DOHH2 (cell line): ENCODE results near the gene CHPT1.

Experiments used
- EZH2phosphoT487 ChIP-seq: fragments of 200-600 bp; sonication (generic); IDR thresholded peaks from 2 replicates; pipeline ENCODE4 v1.6.1; 2017; ENCODE audit warnings: borderline replicate concordance, mild to moderate bottlenecking, antibody characterized with exemption, low read length, moderate library complexity, mixed read lengths
- TF ChIP-seq, protein P1 (sequence below): fragments of 200-600 bp; sonication (generic); IDR thresholded peaks from one replicate; pipeline ENCODE4 v1.5.1; 2014; ENCODE audit warnings: antibody characterized with exemption, mild to moderate bottlenecking, low read depth, low read length; ENCODE audit not compliant: poor library complexity, severe bottlenecking

DNA sequence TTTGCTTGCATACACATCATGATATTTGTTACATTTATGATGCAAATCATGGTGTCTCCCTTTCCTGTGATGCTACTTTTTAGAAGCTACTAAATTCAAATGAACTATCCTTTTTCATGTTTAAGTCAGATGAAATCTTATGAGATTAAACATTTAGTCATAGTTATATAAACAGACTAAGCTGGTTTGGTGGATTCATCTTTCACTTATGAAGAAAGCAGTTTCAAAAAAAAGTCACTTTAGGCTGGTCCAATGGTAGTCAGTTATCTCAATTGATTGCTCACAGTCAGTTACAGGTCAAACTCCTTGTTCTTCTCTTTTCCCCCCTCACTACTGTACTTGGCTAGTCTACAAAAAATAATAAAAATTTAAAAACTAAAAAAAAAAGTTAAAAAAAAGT, 22.1 kb downstream of the CHPT1 start:
- TF ChIP-seq, protein P1, sequence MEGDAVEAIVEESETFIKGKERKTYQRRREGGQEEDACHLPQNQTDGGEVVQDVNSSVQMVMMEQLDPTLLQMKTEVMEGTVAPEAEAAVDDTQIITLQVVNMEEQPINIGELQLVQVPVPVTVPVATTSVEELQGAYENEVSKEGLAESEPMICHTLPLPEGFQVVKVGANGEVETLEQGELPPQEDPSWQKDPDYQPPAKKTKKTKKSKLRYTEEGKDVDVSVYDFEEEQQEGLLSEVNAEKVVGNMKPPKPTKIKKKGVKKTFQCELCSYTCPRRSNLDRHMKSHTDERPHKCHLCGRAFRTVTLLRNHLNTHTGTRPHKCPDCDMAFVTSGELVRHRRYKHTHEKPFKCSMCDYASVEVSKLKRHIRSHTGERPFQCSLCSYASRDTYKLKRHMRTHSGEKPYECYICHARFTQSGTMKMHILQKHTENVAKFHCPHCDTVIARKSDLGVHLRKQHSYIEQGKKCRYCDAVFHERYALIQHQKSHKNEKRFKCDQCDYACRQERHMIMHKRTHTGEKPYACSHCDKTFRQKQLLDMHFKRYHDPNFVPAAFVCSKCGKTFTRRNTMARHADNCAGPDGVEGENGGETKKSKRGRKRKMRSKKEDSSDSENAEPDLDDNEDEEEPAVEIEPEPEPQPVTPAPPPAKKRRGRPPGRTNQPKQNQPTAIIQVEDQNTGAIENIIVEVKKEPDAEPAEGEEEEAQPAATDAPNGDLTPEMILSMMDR, result no peak
- TF ChIP-seq EZH2phosphoT487, result no peak
